ENCODE measurements around the gene GRIN2C.

GRIN2C gene

GRCh38 chr17:74864297-74864865, 4.7 kb upstream of the GRIN2C start:
- DNase-seq (ENCODE audit: low read depth): no peak

- no peak for DNase-seq (ENCODE audit: low read depth)
Observed at GRCh38 chr17:74863420-74864296, 4.0 kb upstream of the GRIN2C start.

GRCh38 chr17:74862919-74863318, 3.2 kb upstream of the GRIN2C start:
- DNase-seq (ENCODE audit: low read depth): no peak

- DNase-seq (ENCODE audit: low read depth): no peak
Observed at GRCh38 chr17:74862108-74862901, 2.6 kb upstream of the GRIN2C start.

GRCh38 chr17:74861662-74862107, 2.0 kb upstream of the GRIN2C start:
- no peak for DNase-seq (ENCODE audit: low read depth)

GRCh38 chr17:74860872-74861661, 1.4 kb upstream of the GRIN2C start:
- DNase-seq (ENCODE audit: low read depth): no peak

GRCh38 chr17:74860229-74860871, 665 bp upstream of the GRIN2C start:
- DNase-seq (ENCODE audit: low read depth): no peak

- DNase-seq (ENCODE audit: low read depth): no peak
Observed at GRCh38 chr17:74858672-74859458, 820 bp downstream of the GRIN2C start.

- DNase-seq (ENCODE audit: low read depth): no peak
Observed at GRCh38 chr17:74857191-74857590, 2.5 kb downstream of the GRIN2C start.

GRCh38 chr17:74856112-74856511, 3.6 kb downstream of the GRIN2C start:
- no peak for DNase-seq (ENCODE audit: low read depth)

GRCh38 chr17:74855323-74855722, 4.4 kb downstream of the GRIN2C start:
- DNase-seq (ENCODE audit: low read depth): no peak

GRCh38 chr17:74854792-74855191, 4.9 kb downstream of the GRIN2C start:
- no peak for DNase-seq (ENCODE audit: low read depth)

- no peak for DNase-seq (ENCODE audit: low read depth)
Observed at GRCh38 chr17:74853669-74854068, 6.0 kb downstream of the GRIN2C start.

GRCh38 chr17:74853048-74853397, 6.7 kb downstream of the GRIN2C start:
- DNase-seq (ENCODE audit: low read depth): no peak

GRCh38 chr17:74852237-74853047, 7.2 kb downstream of the GRIN2C start:
- no peak for DNase-seq (ENCODE audit: low read depth)

- no peak for DNase-seq (ENCODE audit: low read depth)
Observed at GRCh38 chr17:74851612-74852236, 8.0 kb downstream of the GRIN2C start.

- no peak for DNase-seq (ENCODE audit: low read depth)
Observed at GRCh38 chr17:74850914-74851313, 8.8 kb downstream of the GRIN2C start.

- DNase-seq (ENCODE audit: low read depth): no peak
Observed at GRCh38 chr17:74850310-74850709, 9.4 kb downstream of the GRIN2C start.

- DNase-seq (ENCODE audit: low read depth): no peak
Observed at GRCh38 chr17:74848656-74849399, 10.9 kb downstream of the GRIN2C start.

All from GM04503 (cell line).